ENCODE data around the gene PFN4. TPM values are rescaled to one million over a fixed set of nuclear protein-coding genes. Genes with fewer than 3 reads are reported as not detected.

Gene PFN4
- polyA plus RNA-seq, 1 donor from 2014 or later: not detected

DNA sequence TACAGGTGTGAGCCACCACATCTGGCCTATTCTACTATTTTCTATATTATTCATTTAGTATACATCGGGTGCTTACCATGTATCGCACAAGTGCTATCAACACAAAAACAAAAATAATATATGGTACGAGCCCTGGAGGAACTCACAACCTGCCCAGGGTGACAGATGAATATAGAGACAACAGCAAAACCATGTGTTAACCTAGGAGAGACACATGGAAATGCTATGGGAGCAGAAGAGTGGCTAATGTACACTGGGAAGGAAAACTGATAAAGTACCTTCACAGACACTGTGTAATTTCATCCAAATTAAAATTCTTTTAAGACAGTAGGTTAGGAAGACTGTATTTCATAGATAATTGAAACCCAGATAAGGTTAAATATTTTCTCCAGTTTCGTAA, 50.9 kb downstream of the PFN4 start:
- Histone ChIP-seq H3K4me3 (ENCODE audit: low read length) (no peak overlapping the region), H2AFZ (ENCODE audit: low read depth, low read length) (no peak overlapping the region), H3F3A (ENCODE audit: insufficient read depth, low read length, poor library complexity, severe bottlenecking) (no peaks in the 10 kb centered on the region), H3K9me2 (ENCODE audit: insufficient read depth, low read length) (no peaks in the 10 kb centered on the region), H4K20me1 (ENCODE audit: insufficient read depth) (no peaks in the 10 kb centered on the region), H3K27ac (ENCODE audit: low read length) (no peak overlapping the region), H3K79me2 (replicated peaks; ENCODE audit: insufficient read depth, low read length) (peaks cover 19% of the 10 kb centered on the region), H3K9ac (ENCODE audit: low read length) (no peak overlapping the region), H3K27me3 (ENCODE audit: insufficient read depth, low read depth, low read length) (no peaks in the 10 kb centered on the region), H3K4me2 (ENCODE audit: low read length) (no peak overlapping the region), H3K36me3 (ENCODE audit: insufficient read depth, low read length) (peaks cover 1% of the 10 kb centered on the region), H3K9me3 (ENCODE audit: low read length) (no peaks in the 10 kb centered on the region)
- no peak for TF ChIP-seq EP300 (conservative IDR thresholded peaks at IDR 0.05; ENCODE audit: poor library complexity, severe bottlenecking)
- no peak for TF ChIP-seq REST (IDR thresholded peaks at IDR 0.05; ENCODE audit: borderline replicate concordance)
- TF ChIP-seq POLR2AphosphoS5 (IDR thresholded peaks at IDR 0.05): no peak
- TF ChIP-seq MXI1 (conservative IDR thresholded peaks at IDR 0.05; ENCODE audit: poor library complexity, severe bottlenecking): no peak
- TF ChIP-seq SMC3 (conservative IDR thresholded peaks at IDR 0.05; ENCODE audit: poor library complexity): no peak
- no peak for TF ChIP-seq RAD21 (conservative IDR thresholded peaks at IDR 0.05)
- TF ChIP-seq TAF1 (IDR thresholded peaks at IDR 0.05; ENCODE audit: low read depth): no peak
- no peak for TF ChIP-seq EZH2 (IDR thresholded peaks at IDR 0.05; ENCODE audit: borderline replicate concordance, insufficient read depth, low read length, poor library complexity, severe bottlenecking)
- no peak for TF ChIP-seq CTCF (IDR thresholded peaks at IDR 0.05; ENCODE audit: poor library complexity, severe bottlenecking)

- H3K4me3 ChIP-seq (ENCODE audit: low read length): no peak overlapping the region
- no peak overlapping the region for H3K27ac ChIP-seq (ENCODE audit: low read length)
- peaks cover 11% of the 10 kb centered on the region for H3K36me3 ChIP-seq (ENCODE audit: insufficient read depth, low read length)
- H3K9ac ChIP-seq (ENCODE audit: low read length): no peak overlapping the region
- H3K9me2 ChIP-seq (ENCODE audit: insufficient read depth, low read length): no peaks in the 10 kb centered on the region
- H3K79me2 ChIP-seq (replicated peaks; ENCODE audit: insufficient read depth, low read length): no peaks in the 10 kb centered on the region
- H3K27me3 ChIP-seq (ENCODE audit: insufficient read depth, low read depth, low read length): no peaks in the 10 kb centered on the region
- no peak overlapping the region for H2AFZ ChIP-seq (ENCODE audit: low read depth, low read length)
- H3K9me3 ChIP-seq (ENCODE audit: low read length): no peaks in the 10 kb centered on the region
- TF ChIP-seq CTCF (IDR thresholded peaks at IDR 0.05; ENCODE audit: poor library complexity, severe bottlenecking) (no peak), TAF1 (IDR thresholded peaks at IDR 0.05; ENCODE audit: low read depth) (no peak), REST (IDR thresholded peaks at IDR 0.05; ENCODE audit: borderline replicate concordance) (no peak), MXI1 (conservative IDR thresholded peaks at IDR 0.05; ENCODE audit: poor library complexity, severe bottlenecking) (no peak), POLR2AphosphoS5 (IDR thresholded peaks at IDR 0.05) (no peak), EP300 (conservative IDR thresholded peaks at IDR 0.05; ENCODE audit: poor library complexity, severe bottlenecking) (no peak), SMC3 (conservative IDR thresholded peaks at IDR 0.05; ENCODE audit: poor library complexity) (no peak), EZH2 (IDR thresholded peaks at IDR 0.05; ENCODE audit: borderline replicate concordance, insufficient read depth, low read length, poor library complexity, severe bottlenecking) (no peak), RAD21 (conservative IDR thresholded peaks at IDR 0.05) (no peak)
- no peaks in the 10 kb centered on the region for H3F3A ChIP-seq (ENCODE audit: insufficient read depth, low read length, poor library complexity, severe bottlenecking)
- H3K4me2 ChIP-seq (ENCODE audit: low read length): no peak overlapping the region
- no peaks in the 10 kb centered on the region for H4K20me1 ChIP-seq (ENCODE audit: insufficient read depth)
These were observed 57.8 kb downstream of the PFN4 start for GRCh38 chr2:24065341-24065740.

Measured in neural cell (in vitro differentiated cells).